Hepatocyte (in vitro differentiated cells): Measurements from ENCODE around the gene ZNF564. TPM values are rescaled to one million over a fixed set of nuclear protein-coding genes. Genes with fewer than 3 reads are reported as not detected.
"Not testable (repeated sequence)": the region's sequence is repeated elsewhere in the genome, so short reads cannot be mapped to it uniquely, and the experiment has no call there.

Experiments
- DNase-seq: peaks from one replicate; pipeline ENCODE4 v3.0.0-alpha.2; 2016; ENCODE audit warnings: low spot score
- H2AFZ ChIP-seq: fragments of 200-600 bp; sonication (generic); 2 replicates; pipeline ENCODE4 v1.6.0; 2016; ENCODE audit warnings: antibody characterized with exemption, mild to moderate bottlenecking
- H3K27ac ChIP-seq: fragments of 200-600 bp; sonication (generic); 2 replicates; pipeline ENCODE4 v1.5.1; 2016; ENCODE audit warnings: mild to moderate bottlenecking
- H3K27me3 ChIP-seq: fragments of 200-600 bp; sonication (generic); 2 replicates; pipeline ENCODE4 v1.6.1; 2016
- H3K36me3 ChIP-seq: fragments of 200-600 bp; sonication (generic); replicated peaks from 2 replicates; pipeline ENCODE4 v1.5.1; 2016; ENCODE audit warnings: low read depth; ENCODE audit not compliant: insufficient read depth
- H3K4me1 ChIP-seq: fragments of 200-600 bp; sonication (generic); 2 replicates; pipeline ENCODE4 v1.5.1; 2016; ENCODE audit warnings: mild to moderate bottlenecking, moderate library complexity; ENCODE audit not compliant: insufficient read depth
- H3K4me2 ChIP-seq: fragments of 200-600 bp; sonication (generic); 2 replicates; pipeline ENCODE4 v1.6.0; 2016
- H3K4me3 ChIP-seq: fragments of 200-600 bp; sonication (generic); 2 replicates; pipeline ENCODE4 v1.5.1; 2016; ENCODE audit warnings: mild to moderate bottlenecking
- H3K79me2 ChIP-seq: fragments of 200-600 bp; sonication (generic); 2 replicates; pipeline ENCODE4 v1.6.0; 2017; ENCODE audit warnings: mild to moderate bottlenecking
- H3K9me2 ChIP-seq: fragments of 200-600 bp; sonication (generic); replicated peaks from 2 replicates; pipeline ENCODE4 v1.6.0; 2017; ENCODE audit warnings: mild to moderate bottlenecking; ENCODE audit not compliant: insufficient read depth
- H3K9me3 ChIP-seq: fragments of 200-600 bp; sonication (generic); 2 replicates; pipeline ENCODE4 v1.5.1; 2016; ENCODE audit warnings: low read depth, mild to moderate bottlenecking
- H4K20me1 ChIP-seq: fragments of 200-600 bp; sonication (generic); 2 replicates; pipeline ENCODE4 v1.6.0; 2016; ENCODE audit warnings: mild to moderate bottlenecking; ENCODE audit not compliant: insufficient read depth, poor library complexity, severe bottlenecking
- EZH2 ChIP-seq: fragments of 200-600 bp; sonication (generic); IDR thresholded peaks from 2 replicates; pipeline ENCODE4 v1.6.1; 2016; ENCODE audit warnings: antibody characterized with exemption, mild to moderate bottlenecking, borderline replicate concordance
- EZH2phosphoT487 ChIP-seq: fragments of 200-600 bp; sonication (generic); IDR thresholded peaks from one replicate; pipeline ENCODE4 v1.6.1; 2018; ENCODE audit warnings: antibody characterized with exemption, mild to moderate bottlenecking, low read depth, moderate library complexity; ENCODE audit not compliant: unreplicated experiment, severe bottlenecking
- WGBS: methylation state at CpG from one replicate; pipeline ENCODE4 v1.1.6; 2016; ENCODE audit warnings: low lambda C conversion rate; ENCODE audit errors: missing lambda C conversion rate; 5-methylcytosine and 5-hydroxymethylcytosine counted together
- polyA plus RNA-seq: library from polyadenylated mRNA; unstranded; fragments of >200 nt; fragmentation: Nextera tagmentation; extraction: Ambion mirVana; gene quantifications from 2 replicates; pipeline ENCODE4 v1.2.1, GENCODE V29; 2016
- total RNA-seq: library from RNA; depleted of rRNA; stranded (reverse); fragments of >200 nt; gene quantifications from 2 replicates; pipeline ENCODE4 v1.2.3, GENCODE V29; 2014
- TF ChIP-seq, protein P1 (sequence below): fragments of 200-600 bp; sonication (generic); IDR thresholded peaks from 2 replicates; pipeline ENCODE4 v1.5.1; 2016; ENCODE audit warnings: antibody characterized with exemption, mild to moderate bottlenecking; ENCODE audit not compliant: poor library complexity

Gene ZNF564
- total and polyA plus RNA-seq, 2 experiments from 2014 or later: 5.0 to 10.7 TPM

DNA sequence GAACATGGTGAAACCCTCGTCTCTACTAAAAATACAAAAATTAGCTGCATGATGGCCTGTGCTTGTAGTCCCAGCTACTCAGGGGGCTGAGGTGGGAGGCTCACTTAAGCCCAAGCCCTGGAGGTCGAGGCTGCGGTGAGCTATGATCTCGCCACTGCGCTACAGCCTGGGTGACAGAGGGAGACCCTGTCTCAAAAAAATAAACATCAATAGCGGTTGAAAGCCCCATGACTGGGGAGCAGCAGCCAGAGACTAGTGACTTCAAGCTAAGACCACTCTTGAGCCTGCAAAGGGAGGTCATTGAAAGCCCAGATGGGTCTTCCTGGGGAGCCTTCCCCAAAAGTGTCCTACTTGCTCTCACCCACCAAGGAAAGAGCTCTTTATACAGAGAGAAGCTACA is 54.8 kb downstream of the ZNF564 start:
- no peak overlapping the region for H2AFZ ChIP-seq
- H3K9me3 ChIP-seq: no peaks in the 10 kb centered on the region
- no peak overlapping the region for H3K27ac ChIP-seq
- no peaks in the 10 kb centered on the region for H4K20me1 ChIP-seq
- TF ChIP-seq EZH2phosphoT487 (no peak), EZH2 (no peak)
- H3K4me2 ChIP-seq: peak overlapping the region; percentile 34
- no peak for DNase-seq
- no peaks in the 10 kb centered on the region for H3K9me2 ChIP-seq
- no peaks in the 10 kb centered on the region for H3K27me3 ChIP-seq
- WGBS: 94% methylated on average over 6 of the region's 6 CpGs
- no peaks in the 10 kb centered on the region for H3K79me2 ChIP-seq
- no peak overlapping the region for H3K4me3 ChIP-seq
- H3K36me3 ChIP-seq: no peaks in the 10 kb centered on the region
- H3K4me1 ChIP-seq: no peaks in the 10 kb centered on the region

DNA sequence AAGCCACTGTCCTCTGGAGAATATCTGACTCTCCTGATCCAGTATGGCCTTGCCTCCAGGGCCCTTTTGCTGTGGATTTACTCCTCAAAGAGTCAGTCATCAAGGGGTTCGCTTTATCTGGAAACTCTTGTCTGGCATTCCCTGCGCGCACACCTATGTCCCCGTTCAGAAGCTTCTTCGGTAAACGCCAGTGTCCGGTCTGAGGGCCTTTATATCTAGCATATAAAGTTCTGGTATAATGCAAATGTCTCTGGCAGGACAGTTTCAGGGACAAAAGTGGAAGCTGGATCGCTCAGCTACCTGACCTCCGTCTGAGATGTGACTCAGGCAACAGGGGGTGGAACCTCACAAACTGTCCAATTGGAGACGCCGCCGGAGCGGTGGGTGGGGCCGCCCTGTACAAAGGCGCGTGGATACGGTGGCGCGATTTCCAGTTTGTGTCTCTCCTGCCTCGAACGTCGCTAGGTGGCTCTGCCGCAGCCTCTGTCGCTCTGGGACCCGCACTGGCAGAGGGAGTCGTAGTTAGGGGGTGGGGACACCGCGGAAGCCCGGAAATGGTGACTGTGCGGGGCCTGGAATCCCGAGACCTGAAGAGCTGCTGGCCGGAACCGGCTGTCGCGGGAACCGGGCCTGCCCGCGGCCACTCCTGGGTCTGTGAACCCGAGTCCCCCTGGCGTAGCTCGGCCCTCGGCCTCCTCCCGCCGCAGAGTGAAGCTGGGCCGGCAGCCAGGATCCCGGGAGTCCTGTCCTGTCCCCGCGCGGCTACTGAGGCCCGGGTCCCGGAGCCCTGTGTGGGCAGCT is 56.1 kb downstream of the ZNF564 start:
- Histone ChIP-seq H3K4me2 (peak overlapping the region; percentile 87), H3K27me3 (no peaks in the 10 kb centered on the region), H3K36me3 (no peaks in the 10 kb centered on the region), H3K27ac (peak overlapping the region; percentile 81), H3K4me1 (no peaks in the 10 kb centered on the region), H3K79me2 (no peaks in the 10 kb centered on the region), H3K9me2 (no peaks in the 10 kb centered on the region), H3K4me3 (peak overlapping the region; percentile 26), H2AFZ (peak overlapping the region; percentile 77), H3K9me3 (no peaks in the 10 kb centered on the region), H4K20me1 (no peaks in the 10 kb centered on the region)
- WGBS: 6% methylated on average over 43 of the region's 51 CpGs
- no peak for TF ChIP-seq EZH2
- TF ChIP-seq, protein P1, sequence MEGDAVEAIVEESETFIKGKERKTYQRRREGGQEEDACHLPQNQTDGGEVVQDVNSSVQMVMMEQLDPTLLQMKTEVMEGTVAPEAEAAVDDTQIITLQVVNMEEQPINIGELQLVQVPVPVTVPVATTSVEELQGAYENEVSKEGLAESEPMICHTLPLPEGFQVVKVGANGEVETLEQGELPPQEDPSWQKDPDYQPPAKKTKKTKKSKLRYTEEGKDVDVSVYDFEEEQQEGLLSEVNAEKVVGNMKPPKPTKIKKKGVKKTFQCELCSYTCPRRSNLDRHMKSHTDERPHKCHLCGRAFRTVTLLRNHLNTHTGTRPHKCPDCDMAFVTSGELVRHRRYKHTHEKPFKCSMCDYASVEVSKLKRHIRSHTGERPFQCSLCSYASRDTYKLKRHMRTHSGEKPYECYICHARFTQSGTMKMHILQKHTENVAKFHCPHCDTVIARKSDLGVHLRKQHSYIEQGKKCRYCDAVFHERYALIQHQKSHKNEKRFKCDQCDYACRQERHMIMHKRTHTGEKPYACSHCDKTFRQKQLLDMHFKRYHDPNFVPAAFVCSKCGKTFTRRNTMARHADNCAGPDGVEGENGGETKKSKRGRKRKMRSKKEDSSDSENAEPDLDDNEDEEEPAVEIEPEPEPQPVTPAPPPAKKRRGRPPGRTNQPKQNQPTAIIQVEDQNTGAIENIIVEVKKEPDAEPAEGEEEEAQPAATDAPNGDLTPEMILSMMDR: peak; percentile 41
- no peak for TF ChIP-seq EZH2phosphoT487
- DNase-seq: peak; percentile 95

DNA sequence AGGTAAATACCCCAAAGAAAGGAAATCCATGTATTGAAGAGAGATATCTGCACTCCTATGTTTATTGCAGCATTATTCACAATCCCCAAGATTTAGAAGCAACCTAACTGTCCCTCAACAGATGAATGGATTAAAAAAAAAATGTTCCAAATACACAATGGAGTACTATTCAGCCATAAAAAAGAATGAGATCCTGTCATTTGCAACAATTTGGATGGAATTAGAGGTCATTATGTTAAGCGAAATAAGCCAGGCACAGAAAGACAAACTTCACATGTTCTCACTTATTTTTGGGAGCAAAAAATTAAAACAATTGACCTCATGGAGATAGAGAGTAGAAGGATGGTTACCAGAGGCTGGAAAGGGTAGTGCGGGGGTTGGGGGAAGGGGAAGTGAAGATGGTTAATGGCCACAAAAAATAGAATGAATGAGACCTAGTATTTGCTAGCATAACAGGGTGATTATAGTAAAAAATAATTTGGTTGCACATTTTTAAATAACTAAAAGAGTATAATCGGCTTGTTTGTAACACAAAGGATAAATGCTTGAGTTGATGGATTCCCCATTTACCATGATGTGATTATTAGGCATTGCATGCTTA is 56.9 kb downstream of the ZNF564 start:
- H3K9me3 ChIP-seq: no peaks in the 10 kb centered on the region
- no peak for DNase-seq
- no peaks in the 10 kb centered on the region for H4K20me1 ChIP-seq
- H3K27me3 ChIP-seq: no peaks in the 10 kb centered on the region
- H3K4me2 ChIP-seq: peak overlapping the region; percentile 87
- no peaks in the 10 kb centered on the region for H3K4me1 ChIP-seq
- H3K4me3 ChIP-seq: no peak overlapping the region
- H3K9me2 ChIP-seq: no peaks in the 10 kb centered on the region
- peak overlapping the region; percentile 77 for H3K27ac ChIP-seq
- no peak for TF ChIP-seq EZH2
- TF ChIP-seq, protein P1: no peak
- no peak for TF ChIP-seq EZH2phosphoT487
- 96% methylated on average over 3 of the region's 3 CpGs for WGBS
- H2AFZ ChIP-seq: no peak overlapping the region
- no peaks in the 10 kb centered on the region for H3K79me2 ChIP-seq
- H3K36me3 ChIP-seq: no peaks in the 10 kb centered on the region

DNA sequence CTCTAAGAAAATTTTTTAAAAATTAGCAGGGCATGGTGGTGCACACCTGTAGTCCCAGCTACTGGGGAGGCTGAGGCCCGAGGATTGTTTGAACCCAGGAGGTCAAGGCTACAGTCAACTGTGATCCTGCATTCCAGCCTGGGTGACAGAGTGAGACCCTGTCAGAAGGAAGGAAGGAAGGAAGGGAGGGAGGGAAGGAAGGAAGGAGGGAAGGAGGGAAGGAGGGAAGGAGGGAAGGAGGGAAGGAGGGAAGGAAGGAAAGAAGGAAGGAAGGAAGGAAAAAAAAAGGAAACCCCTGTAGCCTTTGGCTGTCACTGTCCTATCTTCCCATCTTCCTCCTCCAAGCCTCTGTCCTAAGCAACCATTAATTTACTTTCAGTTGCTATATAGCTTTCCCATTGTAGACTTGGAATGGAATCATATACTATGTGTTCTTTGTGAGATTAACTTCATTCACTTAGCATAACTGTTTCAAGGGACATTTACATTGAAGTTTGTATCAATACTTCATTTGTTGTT is 65.0 kb downstream of the ZNF564 start:
- H3K79me2 ChIP-seq: peaks cover 30% of the 10 kb centered on the region
- not testable (repeated sequence) for H3K27me3 ChIP-seq, H2AFZ ChIP-seq, H4K20me1 ChIP-seq, DNase-seq, H3K4me2 ChIP-seq, H3K36me3 ChIP-seq, H3K9me3 ChIP-seq, H3K9me2 ChIP-seq, H3K27ac ChIP-seq, H3K4me1 ChIP-seq, H3K4me3 ChIP-seq
- 94% methylated on average over 1 of the region's 1 CpG for WGBS
